ENCODE measurements around the gene GJD3.

GJD3 gene

GRCh38 chr17:40335620-40336019, 28.9 kb downstream of the GJD3 start:
- H3K27ac ChIP-seq (ENCODE audit: low read depth, low read length), result no peak overlapping the region
- H3K4me1 ChIP-seq (ENCODE audit: insufficient read depth, low read length), result peaks cover 5% of the 10 kb centered on the region; the same call in 1 of the 2 replicates
- peaks cover 57% of the 10 kb centered on the region for H3K27me3 ChIP-seq (ENCODE audit: insufficient read depth, low read length)
- H3K9me3 ChIP-seq (ENCODE audit: insufficient read depth, low read depth, low read length), result no peaks in the 10 kb centered on the region
- H3K4me3 ChIP-seq (ENCODE audit: low read length), result no peak overlapping the region
- peaks cover 4% of the 10 kb centered on the region; the same call in 1 of the 2 replicates for H3K36me3 ChIP-seq (ENCODE audit: insufficient read depth, low read length)
- WGBS, result 97% methylated on average over 8 of the region's 8 CpGs
- H3K9ac ChIP-seq (ENCODE audit: low read depth, low read length), result no peak overlapping the region

- Histone ChIP-seq H3K9ac (ENCODE audit: low read depth, low read length) (no peak overlapping the region), H3K4me1 (ENCODE audit: insufficient read depth, low read length) (peaks cover 5% of the 10 kb centered on the region; the same call in 1 of the 2 replicates), H3K4me3 (ENCODE audit: low read length) (no peak overlapping the region)
Observed at GRCh38 chr17:40333781-40334448, 30.6 kb downstream of the GJD3 start.

GRCh38 chr17:40331743-40332641, 32.5 kb downstream of the GJD3 start:
- peaks cover 20% of the 10 kb centered on the region for H3K27me3 ChIP-seq (ENCODE audit: insufficient read depth, low read length)
- H3K4me1 ChIP-seq (ENCODE audit: insufficient read depth, low read length), result no peaks in the 10 kb centered on the region
- H3K27ac ChIP-seq (ENCODE audit: low read depth, low read length), result no peak overlapping the region
- 88% methylated on average over 19 of the region's 22 CpGs for WGBS
- peaks cover 4% of the 10 kb centered on the region; the same call in 1 of the 2 replicates for H3K36me3 ChIP-seq (ENCODE audit: insufficient read depth, low read length)
- H3K4me3 ChIP-seq (ENCODE audit: low read length), result no peak overlapping the region
- no peak overlapping the region for H3K9ac ChIP-seq (ENCODE audit: low read depth, low read length)
- H3K9me3 ChIP-seq (ENCODE audit: insufficient read depth, low read depth, low read length), result no peaks in the 10 kb centered on the region

More at GRCh38 chr17:40333781-40334448, 30.6 kb downstream of the GJD3 start:
- Histone ChIP-seq H3K27ac (ENCODE audit: low read depth, low read length) (no peak overlapping the region), H3K36me3 (ENCODE audit: insufficient read depth, low read length) (peaks cover 4% of the 10 kb centered on the region; the same call in 1 of the 2 replicates), H3K27me3 (ENCODE audit: insufficient read depth, low read length) (peaks cover 40% of the 10 kb centered on the region), H3K9me3 (ENCODE audit: insufficient read depth, low read depth, low read length) (no peaks in the 10 kb centered on the region)
- 93% methylated on average over 4 of the region's 4 CpGs for WGBS

- Histone ChIP-seq H3K9ac (ENCODE audit: low read depth, low read length) (no peak overlapping the region), H3K36me3 (ENCODE audit: insufficient read depth, low read length) (peaks cover 4% of the 10 kb centered on the region; the same call in 1 of the 2 replicates), H3K27ac (ENCODE audit: low read depth, low read length) (no peak overlapping the region), H3K27me3 (ENCODE audit: insufficient read depth, low read length) (peaks cover 12% of the 10 kb centered on the region), H3K4me1 (ENCODE audit: insufficient read depth, low read length) (no peaks in the 10 kb centered on the region), H3K9me3 (ENCODE audit: insufficient read depth, low read depth, low read length) (no peaks in the 10 kb centered on the region), H3K4me3 (ENCODE audit: low read length) (no peak overlapping the region)
- WGBS, result 93% methylated on average over 9 of the region's 10 CpGs
Observed at GRCh38 chr17:40330850-40331470, 33.6 kb downstream of the GJD3 start.

GRCh38 chr17:40329839-40330794, 34.4 kb downstream of the GJD3 start:
- H3K4me1 ChIP-seq (ENCODE audit: insufficient read depth, low read length), result no peaks in the 10 kb centered on the region
- no peak overlapping the region for H3K9ac ChIP-seq (ENCODE audit: low read depth, low read length)
- WGBS, result 77% methylated on average over 11 of the region's 11 CpGs
- no peak overlapping the region for H3K27ac ChIP-seq (ENCODE audit: low read depth, low read length)
- no peaks in the 10 kb centered on the region for H3K9me3 ChIP-seq (ENCODE audit: insufficient read depth, low read depth, low read length)
- peaks cover 4% of the 10 kb centered on the region; the same call in 1 of the 2 replicates for H3K36me3 ChIP-seq (ENCODE audit: insufficient read depth, low read length)
- H3K4me3 ChIP-seq (ENCODE audit: low read length), result no peak overlapping the region
- peaks cover 8% of the 10 kb centered on the region; the same call in 1 of the 2 replicates for H3K27me3 ChIP-seq (ENCODE audit: insufficient read depth, low read length)

- no peak overlapping the region for H3K27ac ChIP-seq (ENCODE audit: low read depth, low read length)
- peaks cover 4% of the 10 kb centered on the region; the same call in 1 of the 2 replicates for H3K36me3 ChIP-seq (ENCODE audit: insufficient read depth, low read length)
- H3K27me3 ChIP-seq (ENCODE audit: insufficient read depth, low read length), result no peaks in the 10 kb centered on the region
- no peak overlapping the region for H3K4me3 ChIP-seq (ENCODE audit: low read length)
- H3K9ac ChIP-seq (ENCODE audit: low read depth, low read length), result no peak overlapping the region
- no peaks in the 10 kb centered on the region; the same call in 1 of the 2 replicates for H3K4me1 ChIP-seq (ENCODE audit: insufficient read depth, low read length)
- WGBS, result 93% methylated on average over 2 of the region's 2 CpGs
- no peaks in the 10 kb centered on the region for H3K9me3 ChIP-seq (ENCODE audit: insufficient read depth, low read depth, low read length)
Observed at GRCh38 chr17:40328386-40328766, 36.2 kb downstream of the GJD3 start.

GRCh38 chr17:40327735-40328385, 36.7 kb downstream of the GJD3 start:
- WGBS, result 55% methylated on average over 3 of the region's 3 CpGs
- Histone ChIP-seq H3K36me3 (ENCODE audit: insufficient read depth, low read length) (peaks cover 4% of the 10 kb centered on the region; the same call in 1 of the 2 replicates), H3K9me3 (ENCODE audit: insufficient read depth, low read depth, low read length) (no peaks in the 10 kb centered on the region), H3K9ac (ENCODE audit: low read depth, low read length) (no peak overlapping the region), H3K27ac (ENCODE audit: low read depth, low read length) (no peak overlapping the region), H3K4me3 (ENCODE audit: low read length) (no peak overlapping the region), H3K27me3 (ENCODE audit: insufficient read depth, low read length) (no peaks in the 10 kb centered on the region), H3K4me1 (ENCODE audit: insufficient read depth, low read length) (no peaks in the 10 kb centered on the region; the same call in 1 of the 2 replicates)

- Histone ChIP-seq H3K9ac (ENCODE audit: low read depth, low read length) (no peak overlapping the region), H3K36me3 (ENCODE audit: insufficient read depth, low read length) (peaks cover 4% of the 10 kb centered on the region; the same call in 1 of the 2 replicates), H3K27me3 (ENCODE audit: insufficient read depth, low read length) (no peaks in the 10 kb centered on the region), H3K4me3 (ENCODE audit: low read length) (no peak overlapping the region), H3K27ac (ENCODE audit: low read depth, low read length) (no peak overlapping the region), H3K4me1 (ENCODE audit: insufficient read depth, low read length) (peaks cover 4% of the 10 kb centered on the region; the same call in 1 of the 2 replicates), H3K9me3 (ENCODE audit: insufficient read depth, low read depth, low read length) (no peaks in the 10 kb centered on the region)
- whole genome bisulfite sequencing, result 90% methylated on average over 4 of the region's 4 CpGs
Observed at GRCh38 chr17:40327244-40327729, 37.2 kb downstream of the GJD3 start.

GRCh38 chr17:40326832-40327199, 37.7 kb downstream of the GJD3 start:
- peaks cover 3% of the 10 kb centered on the region; the same call in 1 of the 2 replicates for H3K36me3 ChIP-seq (ENCODE audit: insufficient read depth, low read length)
- H3K9ac ChIP-seq (ENCODE audit: low read depth, low read length), result no peak overlapping the region
- H3K27ac ChIP-seq (ENCODE audit: low read depth, low read length), result no peak overlapping the region
- 92% methylated on average over 1 of the region's 1 CpG for WGBS
- H3K9me3 ChIP-seq (ENCODE audit: insufficient read depth, low read depth, low read length), result no peaks in the 10 kb centered on the region
- H3K4me3 ChIP-seq (ENCODE audit: low read length), result no peak overlapping the region
- peaks cover 8% of the 10 kb centered on the region; the same call in 1 of the 2 replicates for H3K4me1 ChIP-seq (ENCODE audit: insufficient read depth, low read length)
- H3K27me3 ChIP-seq (ENCODE audit: insufficient read depth, low read length), result no peaks in the 10 kb centered on the region

Data from HUES64 (cell line).